Smooth muscle cell (in vitro differentiated cells): ENCODE measurements around the gene PTPRN2. TPM values are rescaled to one million over a fixed set of nuclear protein-coding genes. Genes with fewer than 3 reads are reported as not detected.

Source experiments
- DNase-seq: peaks from one replicate; lab custom pipeline; 2025; ENCODE audit not compliant: unreplicated experiment; lab: John Stamatoyannopoulos, UW
- H2AFZ ChIP-seq: fragments of 200-600 bp; sonication (generic); 2 replicates; pipeline ENCODE4 v1.6.0; 2016; ENCODE audit warnings: antibody characterized with exemption, low read depth, mild to moderate bottlenecking
- H3F3A ChIP-seq: fragments of 200-600 bp; sonication (generic); 2 replicates; pipeline ENCODE4 v1.6.0; 2017; ENCODE audit warnings: antibody characterized with exemption, low read depth
- H3K27ac ChIP-seq: fragments of 200-600 bp; sonication (generic); 2 replicates; pipeline ENCODE4 v1.5.1; 2016; ENCODE audit warnings: low read depth, mild to moderate bottlenecking
- H3K27me3 ChIP-seq: fragments of 200-600 bp; sonication (generic); 2 replicates; pipeline ENCODE4 v1.6.1; 2016; ENCODE audit warnings: low read depth, mild to moderate bottlenecking
- H3K36me3 ChIP-seq: fragments of 200-600 bp; sonication (generic); 2 replicates; pipeline ENCODE4 v1.5.1; 2016; ENCODE audit warnings: low read depth
- H3K4me1 ChIP-seq: fragments of 200-600 bp; sonication (generic); 2 replicates; pipeline ENCODE4 v1.5.1; 2016; ENCODE audit warnings: low read depth
- H3K4me2 ChIP-seq: fragments of 200-600 bp; sonication (generic); 2 replicates; pipeline ENCODE4 v1.6.0; 2016; ENCODE audit warnings: mild to moderate bottlenecking
- H3K4me3 ChIP-seq: fragments of 200-600 bp; sonication (generic); 2 replicates; pipeline ENCODE4 v1.5.1; 2016; ENCODE audit warnings: mild to moderate bottlenecking
- H3K79me2 ChIP-seq: fragments of 200-600 bp; sonication (generic); 2 replicates; pipeline ENCODE4 v1.6.0; 2016; ENCODE audit warnings: low read depth, mild to moderate bottlenecking
- H3K9ac ChIP-seq: fragments of 200-600 bp; sonication (generic); 2 replicates; pipeline ENCODE4 v1.6.0; 2016; ENCODE audit warnings: low read depth
- H3K9me3 ChIP-seq: fragments of 200-600 bp; sonication (generic); replicated peaks from 2 replicates; pipeline ENCODE4 v1.5.1; 2016; ENCODE audit warnings: low read depth
- H4K20me1 ChIP-seq: fragments of 200-600 bp; sonication (generic); 2 replicates; pipeline ENCODE4 v1.6.0; 2016; ENCODE audit warnings: low read depth
- WGBS: methylation state at CpG from one replicate; pipeline ENCODE4 v1.1.7; 2016; ENCODE audit warnings: low lambda C conversion rate; 5-methylcytosine and 5-hydroxymethylcytosine counted together
- polyA plus RNA-seq: library from polyadenylated mRNA; unstranded; fragments of >200 nt; fragmentation: Nextera tagmentation; extraction: Ambion mirVana; gene quantifications from 2 replicates; pipeline ENCODE4 v1.2.1, GENCODE V29; 2016
- total RNA-seq: library from RNA; depleted of rRNA; stranded (reverse); fragments of >200 nt; gene quantifications from 2 replicates; pipeline ENCODE4 v1.2.3, GENCODE V29; 2014
- TF ChIP-seq, protein P1 (sequence below): fragments of 200-600 bp; sonication (generic); IDR thresholded peaks from 2 replicates; pipeline ENCODE4 v1.5.1; 2017; ENCODE audit warnings: borderline replicate concordance, mild to moderate bottlenecking, antibody characterized with exemption; ENCODE audit not compliant: insufficient read depth, poor library complexity, severe bottlenecking

The PTPRN2 gene
- total and polyA plus RNA-seq, 2 experiments from 2014 or later = 0.09 to 0.87 TPM

DNA sequence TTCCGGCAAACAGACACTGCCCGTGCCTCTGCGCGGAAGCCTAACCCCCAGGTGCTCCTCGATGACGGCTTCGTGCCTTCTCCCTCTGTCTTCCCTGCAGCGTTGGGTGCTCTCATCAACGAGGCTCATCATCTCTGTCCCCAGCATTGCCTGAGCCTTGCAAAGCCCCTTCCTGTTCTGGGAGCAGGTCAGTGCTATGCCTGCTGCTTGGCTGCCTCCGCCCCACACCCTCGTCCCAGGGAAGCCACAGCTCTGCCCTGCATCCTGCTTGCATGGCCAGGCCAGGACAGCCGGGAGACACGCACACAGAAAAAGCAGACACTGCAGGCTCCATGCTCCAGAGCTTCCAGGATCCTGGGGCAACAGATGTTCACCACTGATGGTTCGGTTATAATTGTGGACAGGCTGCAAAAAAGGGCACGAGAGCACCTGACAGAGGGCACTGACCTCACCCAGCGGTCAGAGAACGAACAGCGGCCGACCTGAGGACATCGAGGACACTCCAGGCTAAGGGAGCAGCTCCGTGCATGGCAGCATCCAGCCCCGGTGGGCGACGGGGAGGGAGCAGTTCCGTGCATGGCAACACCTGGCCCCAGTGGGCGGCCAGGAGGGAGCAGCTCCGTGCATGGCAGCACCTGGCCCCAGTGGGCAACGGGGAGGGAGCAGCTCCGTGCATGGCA, 265.5 kb downstream of the PTPRN2 start:
- no peak overlapping the region for H3K27ac ChIP-seq
- H3K27me3 ChIP-seq = peaks cover 11% of the 10 kb centered on the region
- H3K9me3 ChIP-seq = no peaks in the 10 kb centered on the region
- H3K4me1 ChIP-seq = peaks cover 21% of the 10 kb centered on the region
- DNase-seq = no peak
- H3K36me3 ChIP-seq = no peaks in the 10 kb centered on the region
- TF ChIP-seq, protein P1, sequence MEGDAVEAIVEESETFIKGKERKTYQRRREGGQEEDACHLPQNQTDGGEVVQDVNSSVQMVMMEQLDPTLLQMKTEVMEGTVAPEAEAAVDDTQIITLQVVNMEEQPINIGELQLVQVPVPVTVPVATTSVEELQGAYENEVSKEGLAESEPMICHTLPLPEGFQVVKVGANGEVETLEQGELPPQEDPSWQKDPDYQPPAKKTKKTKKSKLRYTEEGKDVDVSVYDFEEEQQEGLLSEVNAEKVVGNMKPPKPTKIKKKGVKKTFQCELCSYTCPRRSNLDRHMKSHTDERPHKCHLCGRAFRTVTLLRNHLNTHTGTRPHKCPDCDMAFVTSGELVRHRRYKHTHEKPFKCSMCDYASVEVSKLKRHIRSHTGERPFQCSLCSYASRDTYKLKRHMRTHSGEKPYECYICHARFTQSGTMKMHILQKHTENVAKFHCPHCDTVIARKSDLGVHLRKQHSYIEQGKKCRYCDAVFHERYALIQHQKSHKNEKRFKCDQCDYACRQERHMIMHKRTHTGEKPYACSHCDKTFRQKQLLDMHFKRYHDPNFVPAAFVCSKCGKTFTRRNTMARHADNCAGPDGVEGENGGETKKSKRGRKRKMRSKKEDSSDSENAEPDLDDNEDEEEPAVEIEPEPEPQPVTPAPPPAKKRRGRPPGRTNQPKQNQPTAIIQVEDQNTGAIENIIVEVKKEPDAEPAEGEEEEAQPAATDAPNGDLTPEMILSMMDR = no peak
- H3K79me2 ChIP-seq = no peaks in the 10 kb centered on the region
- 78% methylated on average over 29 of the region's 29 CpGs for WGBS
- H3K4me3 ChIP-seq = no peak overlapping the region
- H3F3A ChIP-seq = no peaks in the 10 kb centered on the region
- no peaks in the 10 kb centered on the region for H4K20me1 ChIP-seq
- no peak overlapping the region for H3K4me2 ChIP-seq
- no peak overlapping the region for H3K9ac ChIP-seq
- H2AFZ ChIP-seq = no peak overlapping the region

DNA sequence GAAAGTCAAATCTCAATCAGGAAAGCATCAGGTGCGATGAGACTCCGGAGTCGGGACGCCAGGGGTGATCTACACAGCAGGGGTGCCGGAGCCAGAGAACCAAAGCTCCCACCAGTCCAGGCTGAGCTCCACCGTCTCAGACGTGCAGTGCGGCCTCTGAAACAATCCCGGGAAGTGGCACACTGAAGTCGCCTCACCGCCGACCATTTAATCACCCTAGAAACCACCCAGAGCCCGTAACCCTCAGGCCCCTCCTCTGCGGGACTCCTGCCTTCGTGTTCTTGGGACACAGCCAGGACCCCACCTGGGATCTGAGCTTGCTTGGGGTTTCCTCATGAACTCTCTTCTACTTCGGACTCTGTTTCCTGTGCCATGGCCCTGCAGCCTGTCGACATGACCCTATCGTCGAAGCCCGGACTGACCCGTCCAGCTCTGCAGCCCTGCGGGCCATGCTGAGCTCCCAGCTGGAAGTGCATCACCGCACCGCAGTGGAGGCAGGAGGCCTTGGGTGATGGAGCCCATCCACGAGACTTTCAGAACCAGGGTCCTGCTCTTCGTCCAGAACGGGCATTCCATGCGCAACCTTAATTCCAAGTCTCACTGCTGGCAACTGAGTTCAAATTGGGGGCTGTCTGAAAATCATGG, 266.4 kb downstream of the PTPRN2 start:
- 83% methylated on average over 28 of the region's 28 CpGs for WGBS
- H3K9me3 ChIP-seq = no peaks in the 10 kb centered on the region

DNA sequence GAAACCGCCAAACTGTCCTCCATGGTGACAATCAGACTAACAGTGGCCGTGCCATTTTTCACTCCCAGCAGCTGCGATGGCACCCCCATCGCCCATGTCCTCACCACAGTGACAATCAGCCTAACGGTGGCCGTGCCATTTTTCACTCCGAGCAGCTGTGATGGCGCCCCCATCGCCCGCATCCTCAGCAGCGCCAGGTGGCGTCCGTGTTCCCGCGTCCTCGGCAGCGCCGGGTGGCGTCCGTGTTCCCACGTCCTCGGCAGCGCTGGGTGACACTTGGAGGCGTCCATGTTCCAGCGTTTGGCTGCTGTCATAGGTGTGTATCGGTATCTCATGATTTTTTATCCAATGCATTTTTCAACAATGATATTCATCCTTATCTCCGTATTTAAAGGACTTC, 267.3 kb downstream of the PTPRN2 start:
- Histone ChIP-seq H3K9me3 (no peaks in the 10 kb centered on the region), H3F3A (no peaks in the 10 kb centered on the region), H3K4me2 (no peak overlapping the region), H3K27ac (no peak overlapping the region), H3K4me3 (no peak overlapping the region), H3K36me3 (no peaks in the 10 kb centered on the region), H3K9ac (no peak overlapping the region), H3K4me1 (peaks cover 16% of the 10 kb centered on the region), H3K79me2 (no peaks in the 10 kb centered on the region), H3K27me3 (peaks cover 13% of the 10 kb centered on the region), H2AFZ (no peak overlapping the region), H4K20me1 (no peaks in the 10 kb centered on the region)
- DNase-seq = no peak
- WGBS = 83% methylated on average over 26 of the region's 27 CpGs
- TF ChIP-seq, protein P1 = no peak

More for the DNA sequence above, 266.4 kb downstream of the PTPRN2 start:
- TF ChIP-seq, protein P1 = no peak
- no peak overlapping the region for H3K9ac ChIP-seq
- H3F3A ChIP-seq = no peaks in the 10 kb centered on the region
- H3K36me3 ChIP-seq = no peaks in the 10 kb centered on the region
- DNase-seq = no peak
- no peaks in the 10 kb centered on the region for H3K79me2 ChIP-seq
- no peak overlapping the region for H3K4me2 ChIP-seq
- peaks cover 21% of the 10 kb centered on the region for H3K4me1 ChIP-seq
- H3K27me3 ChIP-seq = peaks cover 13% of the 10 kb centered on the region
- no peak overlapping the region for H2AFZ ChIP-seq
- H3K4me3 ChIP-seq = no peak overlapping the region
- H4K20me1 ChIP-seq = no peaks in the 10 kb centered on the region
- no peak overlapping the region for H3K27ac ChIP-seq
